H9 (cell line): ENCODE results near the gene ACKR3. TPM values are rescaled to one million over a fixed set of nuclear protein-coding genes. Genes with fewer than 3 reads are reported as not detected.

ENCODE experiments used
- DNase-seq: peaks from one replicate; pipeline ENCODE4 v3.0.0-alpha.2; 2017
- H2AFZ ChIP-seq: one replicate; pipeline ENCODE4 v1.6.1; 2013; ENCODE audit warnings: mild to moderate bottlenecking, low read length, control low read depth, moderate library complexity
- H2AK5ac ChIP-seq: 2 replicates; pipeline ENCODE4 v1.6.1; 2013; ENCODE audit warnings: low read length, control low read depth, mixed read lengths; ENCODE audit not compliant: insufficient read length
- H2BK120ac ChIP-seq: one replicate; pipeline ENCODE4 v1.6.1; 2013; ENCODE audit warnings: low read depth, mild to moderate bottlenecking, low read length, control low read depth, inconsistent platforms; ENCODE audit not compliant: poor library complexity, severe bottlenecking
- H2BK12ac ChIP-seq: 2 replicates; pipeline ENCODE4 v1.6.1; 2013; ENCODE audit warnings: low read length, control low read depth, mixed read lengths, low read depth; ENCODE audit not compliant: insufficient read length
- H2BK15ac ChIP-seq: 2 replicates; pipeline ENCODE4 v1.6.1; 2013; ENCODE audit warnings: low read depth, low read length, control low read depth
- H2BK20ac ChIP-seq: one replicate; pipeline ENCODE4 v1.6.1; 2013; ENCODE audit warnings: low read depth, mild to moderate bottlenecking, low read length, control low read depth, inconsistent platforms; ENCODE audit not compliant: poor library complexity, severe bottlenecking
- H2BK5ac ChIP-seq: 2 replicates; pipeline ENCODE4 v1.6.1; 2013; ENCODE audit warnings: low read length, control low read depth, mixed read lengths; ENCODE audit not compliant: insufficient read length
- H3K14ac ChIP-seq: 2 replicates; pipeline ENCODE4 v1.6.1; 2013; ENCODE audit warnings: low read length, control low read depth; ENCODE audit not compliant: insufficient read depth
- H3K18ac ChIP-seq: 2 replicates; pipeline ENCODE4 v1.6.1; 2013; ENCODE audit warnings: low read depth, mild to moderate bottlenecking, mixed read lengths, low read length, control low read depth; ENCODE audit not compliant: insufficient read length
- H3K23ac ChIP-seq: 2 replicates; pipeline ENCODE4 v1.6.1; 2013; ENCODE audit warnings: low read length, control low read depth, mixed read lengths, low read depth; ENCODE audit not compliant: insufficient read length
- H3K23me2 ChIP-seq: 2 replicates; pipeline ENCODE4 v1.6.1; 2013; ENCODE audit warnings: low read depth, mild to moderate bottlenecking, mixed read lengths, low read length, control low read depth; ENCODE audit not compliant: insufficient read length, poor library complexity, severe bottlenecking
- H3K27ac ChIP-seq: 2 replicates; pipeline ENCODE4 v1.5.1; 2013; ENCODE audit warnings: low read length, control low read depth, mixed read lengths, low read depth; ENCODE audit not compliant: insufficient read length
- H3K27me3 ChIP-seq: 2 replicates; pipeline ENCODE4 v1.6.1; 2013; ENCODE audit warnings: low read length, control low read depth, inconsistent platforms; ENCODE audit not compliant: insufficient read depth
- H3K4ac ChIP-seq: 2 replicates; pipeline ENCODE4 v1.6.1; 2013; ENCODE audit warnings: low read depth, mild to moderate bottlenecking, control low read depth, inconsistent platforms, low read length, moderate library complexity
- H3K4me1 ChIP-seq: 2 replicates; pipeline ENCODE4 v1.6.1; 2013; ENCODE audit warnings: low read length, control low read depth, inconsistent platforms; ENCODE audit not compliant: insufficient read depth
- H3K4me2 ChIP-seq: 2 replicates; pipeline ENCODE4 v1.6.1; 2013; ENCODE audit warnings: low read length, control low read depth, mixed read lengths; ENCODE audit not compliant: insufficient read length, insufficient read depth
- H3K56ac ChIP-seq: 2 replicates; pipeline ENCODE4 v1.6.1; 2013; ENCODE audit warnings: low read depth, mild to moderate bottlenecking, mixed read lengths, low read length, control low read depth; ENCODE audit not compliant: insufficient read length
- H3K79me1 ChIP-seq: 2 replicates; pipeline ENCODE4 v1.6.1; 2013; ENCODE audit warnings: low read depth, mild to moderate bottlenecking, moderate library complexity, low read length, control low read depth, inconsistent platforms; ENCODE audit not compliant: insufficient read depth, poor library complexity, severe bottlenecking
- H3K79me2 ChIP-seq: 2 replicates; pipeline ENCODE4 v1.6.1; 2013; ENCODE audit warnings: low read length, control low read depth, inconsistent platforms; ENCODE audit not compliant: insufficient read depth
- H3K9ac ChIP-seq: 2 replicates; pipeline ENCODE4 v1.6.1; 2013; ENCODE audit warnings: low read length, control low read depth, mixed read lengths; ENCODE audit not compliant: insufficient read length; ENCODE audit errors: extremely low read depth
- H3K9me3 ChIP-seq: one replicate; pipeline ENCODE4 v1.6.1; 2013; ENCODE audit warnings: low read depth, low read length, inconsistent platforms; ENCODE audit not compliant: control insufficient read depth
- H3T11ph ChIP-seq: one replicate; pipeline ENCODE4 v1.6.1; 2013; ENCODE audit warnings: mild to moderate bottlenecking, low read length, control low read depth, inconsistent platforms
- H4K20me1 ChIP-seq: one replicate; pipeline ENCODE4 v1.6.1; 2013; ENCODE audit not compliant: control insufficient read depth, insufficient read length, insufficient read depth
- H4K5ac ChIP-seq: 2 replicates; pipeline ENCODE4 v1.6.1; 2013; ENCODE audit warnings: low read depth, mild to moderate bottlenecking, mixed read lengths, low read length, control low read depth; ENCODE audit not compliant: insufficient read length
- H4K8ac ChIP-seq: replicated peaks from 2 replicates; pipeline ENCODE4 v1.6.1; 2013; ENCODE audit warnings: low read length, control low read depth, mixed read lengths, low read depth; ENCODE audit not compliant: insufficient read length
- H4K91ac ChIP-seq: 2 replicates; pipeline ENCODE4 v1.6.1; 2013; ENCODE audit warnings: low read depth, mild to moderate bottlenecking, moderate library complexity, mixed read lengths, low read length, control low read depth; ENCODE audit not compliant: insufficient read length
- H3K27ac Mint-ChIP-seq, 3 experiments: 2 replicates in 2 of 3; 3 replicates in 1 of 3; pipeline ENCODE4 v1.8.0; 2020 to 2021; ENCODE audit warnings: mixed read lengths in 3 of 3, mild to moderate bottlenecking in 1 of 3, moderate library complexity in 1 of 3
- H3K27me3 Mint-ChIP-seq: 2 replicates; pipeline ENCODE4 v1.8.0; 2021; ENCODE audit warnings: low read depth, mild to moderate bottlenecking, moderate library complexity, mixed read lengths
- H3K36me3 Mint-ChIP-seq, 3 experiments: 2 replicates in 2 of 3; 3 replicates in 1 of 3; pipeline ENCODE4 v1.8.0; 2020 to 2021; ENCODE audit warnings: low read depth in 3 of 3, mixed read lengths in 3 of 3; ENCODE audit not compliant: insufficient read depth in 1 of 3
- H3K4me1 Mint-ChIP-seq, 2 experiments: 2 replicates each; pipeline ENCODE4 v1.8.0; 2020; ENCODE audit warnings: mixed read lengths in 2 of 2
- H3K4me3 Mint-ChIP-seq, 2 experiments: 2 replicates in 1 of 2; 3 replicates in 1 of 2; pipeline ENCODE4 v1.8.0; 2020 to 2021; ENCODE audit warnings: mild to moderate bottlenecking in 2 of 2, mixed read lengths in 2 of 2, moderate library complexity in 1 of 2
- H3K9me3 Mint-ChIP-seq, 2 experiments: 2 replicates in 1 of 2; 3 replicates in 1 of 2; pipeline ENCODE4 v1.8.0; 2020; ENCODE audit warnings: mild to moderate bottlenecking in 2 of 2, mixed read lengths in 2 of 2, moderate library complexity in 1 of 2
- WGBS: extraction: QIAGEN DNeasy Blood & Tissue Kit; methylation state at CpG from one replicate; pipeline ENCODE4 v1.1.7; 2013; ENCODE audit warnings: missing lambda C conversion rate, low lambda C conversion rate, mixed read lengths; ENCODE audit not compliant: insufficient read length; ENCODE audit errors: extremely low coverage; 5-methylcytosine and 5-hydroxymethylcytosine counted together
- total RNA-seq: library from RNA; stranded (reverse); gene quantifications from 2 replicates; pipeline ENCODE4 v1.2.1, GENCODE V29; 2021
- TF ChIP-seq, protein P1 (sequence below): fragments of 200-600 bp; sonication (generic); conservative IDR thresholded peaks from 3 replicates; pipeline ENCODE4 v1.8.0; 2021; ENCODE audit warnings: antibody characterized with exemption, mild to moderate bottlenecking

ACKR3 gene
- total RNA-seq, 1 experiment from 2014 or later, result 0.44 TPM

GRCh38 chr2:236553522-236553921 lies 16.1 kb upstream of the ACKR3 start:
- Mint-ChIP-seq H3K27ac (no peak overlapping the region), H3K4me3 (no peak overlapping the region), H3K9me3 (peaks cover 10 to 17% of the 10 kb centered on the region in 2 experiments), H3K36me3 (peaks cover 0 to 15% (median 3%) of the 10 kb centered on the region in 3 experiments; a peak in 4 of 7 replicates), H3K27me3 (peaks cover 12% of the 10 kb centered on the region), H3K4me1 (peaks cover 30 to 35% of the 10 kb centered on the region in 2 experiments)
- H2BK12ac ChIP-seq, result no peak overlapping the region
- H4K5ac ChIP-seq, result no peak overlapping the region
- no peaks in the 10 kb centered on the region for H3K23me2 ChIP-seq
- H3K4me1 ChIP-seq, result no peaks in the 10 kb centered on the region; the same call in 1 of the 2 replicates
- H4K8ac ChIP-seq, result no peak overlapping the region
- no peak overlapping the region for H3K56ac ChIP-seq
- no peaks in the 10 kb centered on the region for H3K9me3 ChIP-seq
- H2AK5ac ChIP-seq, result no peak overlapping the region
- no peak overlapping the region for H3K23ac ChIP-seq
- H2BK5ac ChIP-seq, result no peak overlapping the region
- H3K79me1 ChIP-seq, result no peaks in the 10 kb centered on the region
- H3K9ac ChIP-seq, result no peak overlapping the region
- no peak overlapping the region for H3T11ph ChIP-seq
- no peak overlapping the region for H3K27ac ChIP-seq
- no peak overlapping the region for H4K91ac ChIP-seq
- H3K79me2 ChIP-seq, result no peaks in the 10 kb centered on the region
- H3K27me3 ChIP-seq, result no peaks in the 10 kb centered on the region
- DNase-seq, result no peak
- no peak overlapping the region for H3K14ac ChIP-seq
- H3K18ac ChIP-seq, result no peak overlapping the region
- H3K4me2 ChIP-seq, result no peak overlapping the region
- H2BK15ac ChIP-seq, result no peak overlapping the region
- no peak overlapping the region for H3K4ac ChIP-seq
- no peaks in the 10 kb centered on the region for H4K20me1 ChIP-seq
- H2BK120ac ChIP-seq, result no peak overlapping the region
- no peak overlapping the region for H2BK20ac ChIP-seq
- H2AFZ ChIP-seq, result no peak overlapping the region
- TF ChIP-seq, protein P1, sequence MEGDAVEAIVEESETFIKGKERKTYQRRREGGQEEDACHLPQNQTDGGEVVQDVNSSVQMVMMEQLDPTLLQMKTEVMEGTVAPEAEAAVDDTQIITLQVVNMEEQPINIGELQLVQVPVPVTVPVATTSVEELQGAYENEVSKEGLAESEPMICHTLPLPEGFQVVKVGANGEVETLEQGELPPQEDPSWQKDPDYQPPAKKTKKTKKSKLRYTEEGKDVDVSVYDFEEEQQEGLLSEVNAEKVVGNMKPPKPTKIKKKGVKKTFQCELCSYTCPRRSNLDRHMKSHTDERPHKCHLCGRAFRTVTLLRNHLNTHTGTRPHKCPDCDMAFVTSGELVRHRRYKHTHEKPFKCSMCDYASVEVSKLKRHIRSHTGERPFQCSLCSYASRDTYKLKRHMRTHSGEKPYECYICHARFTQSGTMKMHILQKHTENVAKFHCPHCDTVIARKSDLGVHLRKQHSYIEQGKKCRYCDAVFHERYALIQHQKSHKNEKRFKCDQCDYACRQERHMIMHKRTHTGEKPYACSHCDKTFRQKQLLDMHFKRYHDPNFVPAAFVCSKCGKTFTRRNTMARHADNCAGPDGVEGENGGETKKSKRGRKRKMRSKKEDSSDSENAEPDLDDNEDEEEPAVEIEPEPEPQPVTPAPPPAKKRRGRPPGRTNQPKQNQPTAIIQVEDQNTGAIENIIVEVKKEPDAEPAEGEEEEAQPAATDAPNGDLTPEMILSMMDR, result no peak
- WGBS, result no CpG with 5 or more reads among the region's 8 CpGs
